Testis (tissue), 3 donors: Measurements from ENCODE around the gene RRP9. TPM values are rescaled to one million over a fixed set of nuclear protein-coding genes. Genes with fewer than 3 reads are reported as not detected.
"Not testable (repeated sequence)": the region's sequence is repeated elsewhere in the genome, so short reads cannot be mapped to it uniquely, and the experiment has no call there.

Experiments used
- DNase-seq: peaks from one replicate; pipeline ENCODE4 v3.0.0-alpha.2; 2019
- H3K27ac ChIP-seq, 2 donors: fragments of 200-600 bp; sonication (generic); one replicate each; pipeline ENCODE4 v1.5.1; 2019
- H3K27me3 ChIP-seq: fragments of 200-600 bp; sonication (generic); one replicate; pipeline ENCODE4 v1.5.1; 2019
- H3K36me3 ChIP-seq: fragments of 200-600 bp; sonication (generic); one replicate; pipeline ENCODE4 v1.5.1; 2017; ENCODE audit warnings: low read depth; ENCODE audit errors: missing control alignments
- H3K4me1 ChIP-seq: fragments of 200-600 bp; sonication (generic); one replicate; pipeline ENCODE4 v1.5.1; 2019
- H3K4me3 ChIP-seq, 2 donors: fragments of 200-600 bp; sonication (generic); one replicate each; pipeline ENCODE4 v1.5.1; 2017 to 2019
- H3K9me3 ChIP-seq: fragments of 200-600 bp; sonication (generic); one replicate; pipeline ENCODE4 v1.5.1; 2017
- POLR2A ChIP-seq: fragments of 450-650 bp; IDR thresholded peaks from one replicate; pipeline ENCODE4 v1.6.1; 2017; ENCODE audit warnings: antibody characterized with exemption, mild to moderate bottlenecking, moderate library complexity
- WGBS, 2 donors: methylation state at CpG; one replicate each; pipeline ENCODE4 v1.1.5; 2018; 5-methylcytosine and 5-hydroxymethylcytosine counted together
- intact Hi-C: fragments of 100-400 bp; cut with DNase I; formaldehyde crosslinking; loops from one replicate; pipeline ENCODE4 v1.15.1; 2023; ENCODE audit warnings: low total_unique reads
- polyA plus RNA-seq: library from polyadenylated mRNA; stranded (reverse); fragments of 350-450 nt; fragmentation: Illumina TruSeq; extraction: RNeasy Lipid Tissue Mini Kit (QIAGEN cat#74804); gene quantifications from one replicate; pipeline ENCODE4 v1.2.3, GENCODE V29; 2014; ENCODE audit warnings: low read depth, low replicate concordance; ENCODE audit not compliant: insufficient read depth
- total RNA-seq, 2 donors: library from RNA; depleted of rRNA; stranded (reverse); fragments of >200 nt; gene quantifications; one replicate each; pipeline ENCODE4 v1.2.3, GENCODE V29; 2016
- TF ChIP-seq, protein P1 (sequence below), 3 experiments: fragments of 450-650 bp in 2 of 3; fragments of 200-600 bp in 1 of 3; sonication (generic) in 1 of 3; IDR thresholded peaks; one replicate each; pipeline ENCODE4 v1.5.1; 2016 to 2019; ENCODE audit warnings: antibody characterized with exemption in 3 of 3, mild to moderate bottlenecking in 2 of 3, moderate library complexity in 1 of 3

Gene RRP9
- total and polyA plus RNA-seq, 3 donors from 2014 or later: 11.6 to 18.7 (median 18.1) TPM

DNA sequence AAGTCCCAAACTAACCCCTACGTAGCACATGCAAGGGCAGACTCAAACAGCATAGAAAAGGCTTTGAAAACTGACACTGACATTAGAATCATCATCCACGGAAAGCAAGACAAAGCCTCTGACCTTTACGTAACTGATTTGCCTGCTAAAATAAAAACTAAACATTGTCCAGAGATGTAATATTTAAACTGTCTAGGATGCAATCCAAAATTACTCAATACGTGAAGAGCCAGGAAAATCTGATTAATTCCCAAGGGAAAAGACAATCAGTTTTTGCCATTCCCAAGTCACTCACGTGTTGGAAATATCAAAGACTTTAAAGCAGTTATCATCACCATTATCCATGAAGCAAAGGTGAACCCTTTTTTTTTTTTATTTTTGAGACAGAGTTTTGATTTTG lies 25.3 kb downstream of the RRP9 start:
- WGBS, 2 donors: 62 to 68% methylated on average over 5 of the region's 5 CpGs
- intact Hi-C loops: no loop called here
- no peak for DNase-seq
- TF ChIP-seq, protein P1, sequence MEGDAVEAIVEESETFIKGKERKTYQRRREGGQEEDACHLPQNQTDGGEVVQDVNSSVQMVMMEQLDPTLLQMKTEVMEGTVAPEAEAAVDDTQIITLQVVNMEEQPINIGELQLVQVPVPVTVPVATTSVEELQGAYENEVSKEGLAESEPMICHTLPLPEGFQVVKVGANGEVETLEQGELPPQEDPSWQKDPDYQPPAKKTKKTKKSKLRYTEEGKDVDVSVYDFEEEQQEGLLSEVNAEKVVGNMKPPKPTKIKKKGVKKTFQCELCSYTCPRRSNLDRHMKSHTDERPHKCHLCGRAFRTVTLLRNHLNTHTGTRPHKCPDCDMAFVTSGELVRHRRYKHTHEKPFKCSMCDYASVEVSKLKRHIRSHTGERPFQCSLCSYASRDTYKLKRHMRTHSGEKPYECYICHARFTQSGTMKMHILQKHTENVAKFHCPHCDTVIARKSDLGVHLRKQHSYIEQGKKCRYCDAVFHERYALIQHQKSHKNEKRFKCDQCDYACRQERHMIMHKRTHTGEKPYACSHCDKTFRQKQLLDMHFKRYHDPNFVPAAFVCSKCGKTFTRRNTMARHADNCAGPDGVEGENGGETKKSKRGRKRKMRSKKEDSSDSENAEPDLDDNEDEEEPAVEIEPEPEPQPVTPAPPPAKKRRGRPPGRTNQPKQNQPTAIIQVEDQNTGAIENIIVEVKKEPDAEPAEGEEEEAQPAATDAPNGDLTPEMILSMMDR (IDR thresholded peaks at IDR 0.05): no peak
- no peak for TF ChIP-seq POLR2A
- Histone ChIP-seq H3K4me3 (no peak overlapping the region), H3K36me3 (no peaks in the 10 kb centered on the region), H3K9me3 (no peaks in the 10 kb centered on the region), H3K27me3 (no peaks in the 10 kb centered on the region), H3K4me1 (no peaks in the 10 kb centered on the region), H3K27ac (no peak overlapping the region)

GRCh38 chr3:51908026-51908425 lies 33.7 kb downstream of the RRP9 start:
- intact Hi-C loops: no loop called here
- 81 to 83% methylated on average over 4 of the region's 4 CpGs for WGBS, 2 donors
- no peaks in the 10 kb centered on the region for H3K36me3 ChIP-seq

DNA sequence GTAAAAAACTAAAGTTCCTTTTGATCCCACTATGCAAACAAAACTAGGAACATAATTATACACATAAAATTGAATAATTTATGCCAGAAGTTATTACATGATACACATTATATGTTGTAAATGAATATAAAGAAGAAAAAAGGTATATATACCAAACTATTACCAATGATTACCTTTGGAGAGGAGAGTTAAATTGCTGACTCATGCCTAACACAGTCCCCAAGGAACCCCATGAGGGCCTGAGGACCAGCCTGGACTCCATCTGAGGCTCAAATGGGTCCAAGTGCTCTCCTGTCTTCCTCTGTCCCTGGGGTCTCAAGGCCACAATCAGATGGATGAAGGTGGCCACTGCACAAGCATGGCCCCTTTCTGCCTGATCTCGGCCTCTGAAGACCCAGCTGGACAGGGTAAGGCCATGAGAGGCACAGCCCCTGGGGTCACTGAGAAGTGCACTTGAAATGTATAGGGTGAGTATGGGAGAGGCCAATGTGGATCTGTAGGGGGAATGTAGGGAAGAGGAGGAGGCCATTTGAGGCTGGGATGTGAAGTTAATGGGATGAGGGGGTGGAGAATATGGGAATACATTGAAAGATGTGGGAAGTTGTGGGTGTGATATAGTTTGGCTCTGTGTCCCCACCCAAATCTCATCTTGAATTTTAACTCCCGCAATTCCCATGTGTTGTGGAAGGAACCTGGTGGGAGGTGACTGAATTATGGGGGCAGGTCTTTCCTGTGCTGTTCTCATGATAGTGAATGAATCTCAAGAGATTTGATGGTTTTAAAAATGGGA lies 37.5 kb downstream of the RRP9 start:
- no peak for TF ChIP-seq POLR2A
- TF ChIP-seq, protein P1 (IDR thresholded peaks at IDR 0.05): no peak
- intact Hi-C loops: no loop called here
- no peaks in the 10 kb centered on the region for H3K4me1 ChIP-seq
- H3K4me3 ChIP-seq: no peak overlapping the region
- no peaks in the 10 kb centered on the region for H3K36me3 ChIP-seq
- H3K27ac ChIP-seq: no peak overlapping the region
- no peaks in the 10 kb centered on the region for H3K9me3 ChIP-seq
- no peak for DNase-seq
- no peaks in the 10 kb centered on the region for H3K27me3 ChIP-seq
- 87 to 89% methylated on average over 2 of the region's 2 CpGs for WGBS, 2 donors

More at GRCh38 chr3:51908026-51908425, 33.7 kb downstream of the RRP9 start:
- Histone ChIP-seq H3K27me3 (no peaks in the 10 kb centered on the region), H3K4me1 (no peaks in the 10 kb centered on the region), H3K4me3 (no peak overlapping the region), H3K27ac (no peak overlapping the region), H3K9me3 (no peaks in the 10 kb centered on the region)
- no peak for TF ChIP-seq POLR2A
- TF ChIP-seq, protein P1 (IDR thresholded peaks at IDR 0.05): no peak
- DNase-seq: no peak

- DNase-seq, H3K4me3 ChIP-seq, H3K9me3 ChIP-seq, intact Hi-C loops, H3K27me3 ChIP-seq, H3K4me1 ChIP-seq, H3K36me3 ChIP-seq, H3K27ac ChIP-seq: not testable (repeated sequence)
- 69 to 72% methylated on average over 7 of the region's 7 CpGs for WGBS, 2 donors
Observed at GRCh38 chr3:51902361-51902760, 39.3 kb downstream of the RRP9 start.

- intact Hi-C loops, DNase-seq, H3K36me3 ChIP-seq, H3K9me3 ChIP-seq, H3K27me3 ChIP-seq, H3K27ac ChIP-seq, H3K4me1 ChIP-seq, H3K4me3 ChIP-seq: not testable (repeated sequence)
- 85 to 89% methylated on average over 7 of the region's 7 CpGs for WGBS, 2 donors
Observed at GRCh38 chr3:51900043-51900442, 41.7 kb downstream of the RRP9 start.

- no peaks in the 10 kb centered on the region for H3K27me3 ChIP-seq
- no peak for DNase-seq
- WGBS, 2 donors: 78 to 87% methylated on average over 15 of the region's 15 CpGs
- no peak overlapping the region for H3K27ac ChIP-seq
- no peaks in the 10 kb centered on the region for H3K36me3 ChIP-seq
- intact Hi-C loops: no loop called here
- no peaks in the 10 kb centered on the region for H3K4me1 ChIP-seq
- H3K4me3 ChIP-seq: no peak overlapping the region
- H3K9me3 ChIP-seq: no peaks in the 10 kb centered on the region
- no peak for TF ChIP-seq POLR2A
Observed at GRCh38 chr3:51897391-51897790, 44.3 kb downstream of the RRP9 start.
